H9 (cell line): ENCODE results near the gene BIRC3. TPM values are rescaled to one million over a fixed set of nuclear protein-coding genes. Genes with fewer than 3 reads are reported as not detected.

Experiments
- DNase-seq: peaks from one replicate; pipeline ENCODE4 v3.0.0-alpha.2; 2017
- H2AFZ ChIP-seq: one replicate; pipeline ENCODE4 v1.6.1; 2013; ENCODE audit warnings: mild to moderate bottlenecking, low read length, control low read depth, moderate library complexity
- H2AK5ac ChIP-seq: 2 replicates; pipeline ENCODE4 v1.6.1; 2013; ENCODE audit warnings: low read length, control low read depth, mixed read lengths; ENCODE audit not compliant: insufficient read length
- H2BK120ac ChIP-seq: one replicate; pipeline ENCODE4 v1.6.1; 2013; ENCODE audit warnings: low read depth, mild to moderate bottlenecking, low read length, control low read depth, inconsistent platforms; ENCODE audit not compliant: poor library complexity, severe bottlenecking
- H2BK12ac ChIP-seq: 2 replicates; pipeline ENCODE4 v1.6.1; 2013; ENCODE audit warnings: low read length, control low read depth, mixed read lengths, low read depth; ENCODE audit not compliant: insufficient read length
- H2BK15ac ChIP-seq: 2 replicates; pipeline ENCODE4 v1.6.1; 2013; ENCODE audit warnings: low read depth, low read length, control low read depth
- H2BK20ac ChIP-seq: one replicate; pipeline ENCODE4 v1.6.1; 2013; ENCODE audit warnings: low read depth, mild to moderate bottlenecking, low read length, control low read depth, inconsistent platforms; ENCODE audit not compliant: poor library complexity, severe bottlenecking
- H2BK5ac ChIP-seq: 2 replicates; pipeline ENCODE4 v1.6.1; 2013; ENCODE audit warnings: low read length, control low read depth, mixed read lengths; ENCODE audit not compliant: insufficient read length
- H3K14ac ChIP-seq: 2 replicates; pipeline ENCODE4 v1.6.1; 2013; ENCODE audit warnings: low read length, control low read depth; ENCODE audit not compliant: insufficient read depth
- H3K18ac ChIP-seq: 2 replicates; pipeline ENCODE4 v1.6.1; 2013; ENCODE audit warnings: low read depth, mild to moderate bottlenecking, mixed read lengths, low read length, control low read depth; ENCODE audit not compliant: insufficient read length
- H3K23ac ChIP-seq: 2 replicates; pipeline ENCODE4 v1.6.1; 2013; ENCODE audit warnings: low read length, control low read depth, mixed read lengths, low read depth; ENCODE audit not compliant: insufficient read length
- H3K23me2 ChIP-seq: 2 replicates; pipeline ENCODE4 v1.6.1; 2013; ENCODE audit warnings: low read depth, mild to moderate bottlenecking, mixed read lengths, low read length, control low read depth; ENCODE audit not compliant: insufficient read length, poor library complexity, severe bottlenecking
- H3K27ac ChIP-seq: 2 replicates; pipeline ENCODE4 v1.5.1; 2013; ENCODE audit warnings: low read length, control low read depth, mixed read lengths, low read depth; ENCODE audit not compliant: insufficient read length
- H3K27me3 ChIP-seq: 2 replicates; pipeline ENCODE4 v1.6.1; 2013; ENCODE audit warnings: low read length, control low read depth, inconsistent platforms; ENCODE audit not compliant: insufficient read depth
- H3K4ac ChIP-seq: 2 replicates; pipeline ENCODE4 v1.6.1; 2013; ENCODE audit warnings: low read depth, mild to moderate bottlenecking, control low read depth, inconsistent platforms, low read length, moderate library complexity
- H3K4me1 ChIP-seq: 2 replicates; pipeline ENCODE4 v1.6.1; 2013; ENCODE audit warnings: low read length, control low read depth, inconsistent platforms; ENCODE audit not compliant: insufficient read depth
- H3K4me2 ChIP-seq: 2 replicates; pipeline ENCODE4 v1.6.1; 2013; ENCODE audit warnings: low read length, control low read depth, mixed read lengths; ENCODE audit not compliant: insufficient read length, insufficient read depth
- H3K56ac ChIP-seq: 2 replicates; pipeline ENCODE4 v1.6.1; 2013; ENCODE audit warnings: low read depth, mild to moderate bottlenecking, mixed read lengths, low read length, control low read depth; ENCODE audit not compliant: insufficient read length
- H3K79me1 ChIP-seq: 2 replicates; pipeline ENCODE4 v1.6.1; 2013; ENCODE audit warnings: low read depth, mild to moderate bottlenecking, moderate library complexity, low read length, control low read depth, inconsistent platforms; ENCODE audit not compliant: insufficient read depth, poor library complexity, severe bottlenecking
- H3K79me2 ChIP-seq: 2 replicates; pipeline ENCODE4 v1.6.1; 2013; ENCODE audit warnings: low read length, control low read depth, inconsistent platforms; ENCODE audit not compliant: insufficient read depth
- H3K9ac ChIP-seq: 2 replicates; pipeline ENCODE4 v1.6.1; 2013; ENCODE audit warnings: low read length, control low read depth, mixed read lengths; ENCODE audit not compliant: insufficient read length; ENCODE audit errors: extremely low read depth
- H3K9me3 ChIP-seq: one replicate; pipeline ENCODE4 v1.6.1; 2013; ENCODE audit warnings: low read depth, low read length, inconsistent platforms; ENCODE audit not compliant: control insufficient read depth
- H3T11ph ChIP-seq: one replicate; pipeline ENCODE4 v1.6.1; 2013; ENCODE audit warnings: mild to moderate bottlenecking, low read length, control low read depth, inconsistent platforms
- H4K20me1 ChIP-seq: one replicate; pipeline ENCODE4 v1.6.1; 2013; ENCODE audit not compliant: control insufficient read depth, insufficient read length, insufficient read depth
- H4K5ac ChIP-seq: 2 replicates; pipeline ENCODE4 v1.6.1; 2013; ENCODE audit warnings: low read depth, mild to moderate bottlenecking, mixed read lengths, low read length, control low read depth; ENCODE audit not compliant: insufficient read length
- H4K8ac ChIP-seq: replicated peaks from 2 replicates; pipeline ENCODE4 v1.6.1; 2013; ENCODE audit warnings: low read length, control low read depth, mixed read lengths, low read depth; ENCODE audit not compliant: insufficient read length
- H4K91ac ChIP-seq: 2 replicates; pipeline ENCODE4 v1.6.1; 2013; ENCODE audit warnings: low read depth, mild to moderate bottlenecking, moderate library complexity, mixed read lengths, low read length, control low read depth; ENCODE audit not compliant: insufficient read length
- H3K27ac Mint-ChIP-seq, 3 experiments: 2 replicates in 2 of 3; 3 replicates in 1 of 3; pipeline ENCODE4 v1.8.0; 2020 to 2021; ENCODE audit warnings: mixed read lengths in 3 of 3, mild to moderate bottlenecking in 1 of 3, moderate library complexity in 1 of 3
- H3K27me3 Mint-ChIP-seq: 2 replicates; pipeline ENCODE4 v1.8.0; 2021; ENCODE audit warnings: low read depth, mild to moderate bottlenecking, moderate library complexity, mixed read lengths
- H3K36me3 Mint-ChIP-seq, 3 experiments: 2 replicates in 2 of 3; 3 replicates in 1 of 3; pipeline ENCODE4 v1.8.0; 2020 to 2021; ENCODE audit warnings: low read depth in 3 of 3, mixed read lengths in 3 of 3; ENCODE audit not compliant: insufficient read depth in 1 of 3
- H3K4me1 Mint-ChIP-seq, 2 experiments: 2 replicates each; pipeline ENCODE4 v1.8.0; 2020; ENCODE audit warnings: mixed read lengths in 2 of 2
- H3K4me3 Mint-ChIP-seq, 2 experiments: 2 replicates in 1 of 2; 3 replicates in 1 of 2; pipeline ENCODE4 v1.8.0; 2020 to 2021; ENCODE audit warnings: mild to moderate bottlenecking in 2 of 2, mixed read lengths in 2 of 2, moderate library complexity in 1 of 2
- H3K9me3 Mint-ChIP-seq, 2 experiments: 2 replicates in 1 of 2; 3 replicates in 1 of 2; pipeline ENCODE4 v1.8.0; 2020; ENCODE audit warnings: mild to moderate bottlenecking in 2 of 2, mixed read lengths in 2 of 2, moderate library complexity in 1 of 2
- CTCF ChIP-seq: fragments of 200-600 bp; sonication (generic); conservative IDR thresholded peaks from 3 replicates; pipeline ENCODE4 v1.8.0; 2021; ENCODE audit warnings: antibody characterized with exemption, mild to moderate bottlenecking
- WGBS: extraction: QIAGEN DNeasy Blood & Tissue Kit; methylation state at CpG from one replicate; pipeline ENCODE4 v1.1.7; 2013; ENCODE audit warnings: missing lambda C conversion rate, low lambda C conversion rate, mixed read lengths; ENCODE audit not compliant: insufficient read length; ENCODE audit errors: extremely low coverage; 5-methylcytosine and 5-hydroxymethylcytosine counted together
- total RNA-seq: library from RNA; stranded (reverse); gene quantifications from 2 replicates; pipeline ENCODE4 v1.2.1, GENCODE V29; 2021

Gene BIRC3
- total RNA-seq, 1 experiment from 2014 or later = 0.04 TPM

- no peak overlapping the region for H3T11ph ChIP-seq
- H2BK120ac ChIP-seq = no peak overlapping the region
- H4K5ac ChIP-seq = no peak overlapping the region
- no peak overlapping the region for H3K4ac ChIP-seq
- Mint-ChIP-seq H3K4me3 (no peak overlapping the region), H3K4me1 (no peaks in the 10 kb centered on the region), H3K9me3 (no peaks in the 10 kb centered on the region), H3K27me3 (no peaks in the 10 kb centered on the region), H3K27ac (no peak overlapping the region), H3K36me3 (no peaks in the 10 kb centered on the region)
- H3K4me1 ChIP-seq = no peaks in the 10 kb centered on the region
- no peak overlapping the region for H2BK15ac ChIP-seq
- H2BK12ac ChIP-seq = no peak overlapping the region
- H3K56ac ChIP-seq = no peak overlapping the region
- no peak for DNase-seq
- no peak overlapping the region for H3K4me2 ChIP-seq
- no peaks in the 10 kb centered on the region for H3K79me1 ChIP-seq
- H3K9me3 ChIP-seq = no peaks in the 10 kb centered on the region
- H3K79me2 ChIP-seq = no peaks in the 10 kb centered on the region
- no peak overlapping the region for H2AFZ ChIP-seq
- H3K27me3 ChIP-seq = no peaks in the 10 kb centered on the region
- no peak overlapping the region for H3K14ac ChIP-seq
- no peak overlapping the region for H4K8ac ChIP-seq
- TF ChIP-seq CTCF = no peak
- H3K23me2 ChIP-seq = no peaks in the 10 kb centered on the region
- H3K9ac ChIP-seq = no peak overlapping the region
- H3K23ac ChIP-seq = no peak overlapping the region
- H4K91ac ChIP-seq = no peak overlapping the region
- no peak overlapping the region for H2AK5ac ChIP-seq
- no peaks in the 10 kb centered on the region for H4K20me1 ChIP-seq
- no peak overlapping the region for H2BK5ac ChIP-seq
- no peak overlapping the region for H2BK20ac ChIP-seq
- WGBS = 100% methylated on average over 1 of the region's 1 CpG
- H3K18ac ChIP-seq = no peak overlapping the region
- H3K27ac ChIP-seq = no peak overlapping the region
Observed at GRCh38 chr11:102328748-102329147, 11.5 kb downstream of the BIRC3 start.
